SH-SY5Y (cell line): ENCODE data around the gene SIPA1L3.

Experiments
- GATA2 ChIP-seq: IDR thresholded peaks from 2 replicates; pipeline ENCODE4 v1.6.1; 2011; ENCODE audit warnings: mild to moderate bottlenecking, low read depth, low read length
- GATA3 ChIP-seq: IDR thresholded peaks from 2 replicates; pipeline ENCODE4 v1.6.1; 2011; ENCODE audit warnings: low read depth, mild to moderate bottlenecking, low read length, moderate library complexity

DNA sequence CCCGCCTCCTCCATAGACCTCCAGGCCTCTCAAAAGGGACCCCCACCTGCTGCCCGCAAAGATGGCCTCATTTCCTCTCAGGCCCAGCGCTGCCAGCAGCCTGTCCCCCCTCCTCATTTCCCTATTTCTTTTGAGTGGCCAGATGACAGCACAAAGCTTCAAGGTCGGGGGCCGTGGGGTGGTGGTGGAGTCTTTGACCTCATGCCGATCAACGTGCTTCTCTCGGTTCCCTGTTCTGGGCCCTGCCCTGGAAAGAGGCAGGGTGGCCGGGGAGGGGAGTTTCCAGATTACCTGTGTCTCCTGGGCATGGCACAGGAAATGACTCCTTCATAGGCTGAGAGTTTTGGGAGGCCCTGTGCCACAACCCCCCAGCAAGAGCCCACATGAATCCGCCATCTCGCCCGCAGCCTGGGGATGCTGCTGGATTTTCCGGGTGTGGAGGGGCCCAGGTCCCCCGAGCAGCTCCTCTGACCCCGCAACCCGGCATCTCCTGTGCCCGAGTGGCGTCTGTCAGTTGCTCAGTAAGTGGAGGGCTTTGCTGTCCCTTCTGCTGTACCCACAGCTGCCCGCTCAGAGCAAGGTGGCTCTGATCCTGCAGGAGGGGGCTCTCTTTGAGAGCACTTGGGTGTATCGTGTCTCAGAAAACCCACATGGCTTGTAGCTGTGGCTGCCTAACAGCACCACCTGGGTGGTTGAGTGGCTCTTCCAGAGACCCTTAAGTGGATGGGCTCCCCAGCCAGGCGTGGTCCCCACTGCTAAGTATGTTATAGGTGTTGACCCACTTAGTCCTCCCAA lies 139.4 kb downstream of the SIPA1L3 start:
- TF ChIP-seq GATA2 (no peak), GATA3 (no peak)
